ENCODE results near the gene DNMBP.
"Not testable (repeated sequence)": the region's sequence is repeated elsewhere in the genome, so short reads cannot be mapped to it uniquely, and the experiment has no call there.

Gene DNMBP

GRCh38 chr10:99854860-99855259 is 154.9 kb downstream of the DNMBP start:
- no peak for DNase-seq

- DNase-seq = no peak
Observed at GRCh38 chr10:99853655-99854054, 156.1 kb downstream of the DNMBP start.

GRCh38 chr10:99852481-99853213 is 157.1 kb downstream of the DNMBP start:
- no peak for DNase-seq

- DNase-seq = no peak
Observed at GRCh38 chr10:99851825-99852224, 157.9 kb downstream of the DNMBP start.

GRCh38 chr10:99850767-99851340 is 158.9 kb downstream of the DNMBP start:
- no peak for DNase-seq

GRCh38 chr10:99850021-99850766 is 159.6 kb downstream of the DNMBP start:
- DNase-seq = no peak

- no peak for DNase-seq
Observed at GRCh38 chr10:99849536-99849935, 160.2 kb downstream of the DNMBP start.

- no peak for DNase-seq
Observed at GRCh38 chr10:99849057-99849456, 160.7 kb downstream of the DNMBP start.

- DNase-seq = peak; percentile 52
Observed at GRCh38 chr10:99845837-99846382, 163.8 kb downstream of the DNMBP start.

GRCh38 chr10:99844433-99844955 is 165.3 kb downstream of the DNMBP start:
- DNase-seq = no peak

GRCh38 chr10:99843310-99843709 is 166.4 kb downstream of the DNMBP start:
- no peak for DNase-seq

- no peak for DNase-seq
Observed at GRCh38 chr10:99841746-99842145, 168.0 kb downstream of the DNMBP start.

- not testable (repeated sequence) for DNase-seq
Observed at GRCh38 chr10:99840859-99841258, 168.9 kb downstream of the DNMBP start.

GRCh38 chr10:99836711-99837110 is 173.0 kb downstream of the DNMBP start:
- no peak for DNase-seq

GRCh38 chr10:99835947-99836346 is 173.8 kb downstream of the DNMBP start:
- no peak for DNase-seq

- no peak for DNase-seq
Observed at GRCh38 chr10:99834410-99834809, 175.3 kb downstream of the DNMBP start.

GRCh38 chr10:99832439-99832838 is 177.3 kb downstream of the DNMBP start:
- no peak for DNase-seq

GRCh38 chr10:99828464-99828863 is 181.3 kb downstream of the DNMBP start:
- DNase-seq = no peak

GRCh38 chr10:99827936-99828335 is 181.8 kb downstream of the DNMBP start:
- DNase-seq = no peak
